K562 (cell line): ENCODE results near the gene RSPH6A. TPM values are rescaled to one million over a fixed set of nuclear protein-coding genes. Genes with fewer than 3 reads are reported as not detected.

ENCODE experiments used
- ATAC-seq: fragments of 200-7000 bp; cut with Tn5 transposase; 3 replicates; pipeline ENCODE4 v1.9.1; 2020; ENCODE audit warnings: moderate library complexity
- BruUV-seq: library from RNA; stranded (reverse); fragments of 400-500 nt; replicated peaks from 2 replicates; lab custom pipeline; 2021; lab: Mats Ljungman, UMichigan
- CTCF ChIA-PET: fragments of 300-600 bp; formaldehyde crosslinking; extraction: SDS; loops from one replicate; lab custom pipeline; 2021; ENCODE audit warnings: low intra/inter-chr PET ratio; lab: Yijun Ruan, JAX
- POLR2A ChIA-PET: fragments of 300-600, 350-650 bp; sonication (Branson Sonifier 250); formaldehyde crosslinking; extraction: SDS; loops from one replicate; lab custom pipeline; 2021; ENCODE audit warnings: antibody characterized with exemption, inconsistent platforms; lab: Yijun Ruan, JAX
- DNase-seq, 4 experiments: peaks; one replicate each; pipeline versions ENCODE4 v3.0.0 to v3.0.0-alpha.2; 2011 to 2018; ENCODE audit warnings: low spot score in 3 of 4, mixed read lengths in 3 of 4; ENCODE audit errors: extremely low read depth in 1 of 4
- FAIRE-seq: peaks from 2 replicates; lab custom pipeline; 2011; peaks lifted over from hg19 to GRCh38; lab: Jason Lieb, UNC
- H2AFZ ChIP-seq: 2 replicates; pipeline ENCODE4 v1.6.0; 2011; ENCODE audit warnings: low read depth, low read length, control low read depth, inconsistent platforms
- H3K27ac ChIP-seq: fragments of 200-600 bp; 3 replicates; pipeline ENCODE4 v1.8.0; 2011; ENCODE audit warnings: low read depth, mild to moderate bottlenecking, control low read depth, inconsistent platforms, low read length, moderate library complexity, mixed read lengths; ENCODE audit errors: extremely low read depth
- H3K27me3 ChIP-seq, 2 experiments: fragments of 300-600 bp in 1 of 2; 2 replicates in 1 of 2; 3 replicates in 1 of 2; pipeline versions ENCODE4 v1.6.0 to v1.8.0; 2011; ENCODE audit warnings: inconsistent platforms in 2 of 2, low read length in 2 of 2, mild to moderate bottlenecking in 1 of 2, mixed read lengths in 1 of 2, moderate library complexity in 1 of 2; ENCODE audit not compliant: control insufficient read depth in 2 of 2, insufficient read depth in 2 of 2
- H3K36me3 ChIP-seq: fragments of 300-600 bp; 3 replicates; pipeline ENCODE4 v1.8.0; 2011; ENCODE audit warnings: mild to moderate bottlenecking, low read length, inconsistent platforms; ENCODE audit not compliant: control insufficient read depth, insufficient read depth
- H3K4me1 ChIP-seq, 2 experiments: fragments of 200-600 bp in 1 of 2; replicated peaks in 1 of 2; 2 replicates in 1 of 2; 3 replicates in 1 of 2; pipeline versions ENCODE4 v1.5.1 to v1.8.0; 2011; ENCODE audit warnings: inconsistent platforms in 2 of 2, low read length in 2 of 2, mild to moderate bottlenecking in 1 of 2, mixed read lengths in 1 of 2, moderate library complexity in 1 of 2; ENCODE audit not compliant: control insufficient read depth in 2 of 2, insufficient read depth in 2 of 2
- H3K4me2 ChIP-seq: 2 replicates; pipeline ENCODE4 v1.6.1; 2011; ENCODE audit warnings: low read length, control low read depth, inconsistent platforms, mixed read lengths; ENCODE audit not compliant: insufficient read depth
- H3K4me3 ChIP-seq: fragments of 200-600 bp; sonication (generic), shearing (Covaris generic); 2 replicates; pipeline ENCODE4 v1.5.1; 2016; ENCODE audit warnings: control low read depth, inconsistent platforms
- H3K79me2 ChIP-seq: fragments of 200-600 bp; 3 replicates; pipeline ENCODE4 v1.8.0; 2011; ENCODE audit warnings: low read length, inconsistent platforms; ENCODE audit not compliant: control insufficient read depth, insufficient read depth
- H3K9ac ChIP-seq, 2 experiments: 2 replicates each; pipeline versions ENCODE4 v1.6.0 to v1.6.1; 2011; ENCODE audit warnings: low read depth in 2 of 2, low read length in 2 of 2, control low read depth in 1 of 2, inconsistent platforms in 1 of 2, mild to moderate bottlenecking in 1 of 2, mixed read lengths in 1 of 2; ENCODE audit not compliant: insufficient read depth in 1 of 2
- H3K9me1 ChIP-seq: one replicate; pipeline ENCODE4 v1.6.0; 2011; ENCODE audit warnings: inconsistent platforms, mild to moderate bottlenecking, low read length, moderate library complexity; ENCODE audit not compliant: control insufficient read depth, insufficient read depth
- H3K9me3 ChIP-seq: replicated peaks from 2 replicates; pipeline ENCODE4 v1.5.1; 2011; ENCODE audit warnings: low read depth, low read length, inconsistent platforms; ENCODE audit not compliant: control insufficient read depth, insufficient read depth
- H4K20me1 ChIP-seq: replicated peaks from 2 replicates; pipeline ENCODE4 v1.6.1; 2011; ENCODE audit warnings: low read length, inconsistent platforms, mixed read lengths; ENCODE audit not compliant: control insufficient read depth, insufficient read depth
- POLR2G ChIP-seq: fragments of 200-400 bp; formaldehyde crosslinking; IDR thresholded peaks from 2 replicates; pipeline ENCODE4 v1.6.1; 2017; ENCODE audit warnings: low read depth, mild to moderate bottlenecking, antibody characterized with exemption, low read length, moderate library complexity
- WGBS: fragments of 100-300 bp; shearing (Covaris generic); methylation state at CpG from one replicate; pipeline ENCODE4 v1.1.6; 2016; ENCODE audit warnings: low coverage, mixed read lengths; ENCODE audit not compliant: insufficient coverage; ENCODE audit errors: missing lambda C conversion rate; 5-methylcytosine and 5-hydroxymethylcytosine counted together
- in situ Hi-C: fragments of 300-500 bp; cut with MboI; formaldehyde crosslinking; loops from 4 replicates; pipeline ENCODE4 v1.15.0; 2018; ENCODE audit warnings: inconsistent platforms, mixed read lengths
- intact Hi-C: fragments of 100-400 bp; cut with micrococcal nuclease; formaldehyde crosslinking; loops from 2 replicates; pipeline ENCODE4 v1.14.2; 2022
- polyA plus RNA-seq, 8 experiments: library from polyadenylated mRNA; depleted of rRNA in 4 of 8; stranded (reverse) in 5 of 8; unstranded in 3 of 8; fragments of >200 nt; fragmentation: Nextera tagmentation in 2 of 8; fragmentation: Illumina TruSeq in 1 of 8; extraction: Ambion mirVana in 2 of 8; extraction: Trizol in 1 of 8; gene quantifications; 2 replicates each; pipeline versions ENCODE4 v1.2.1 to v1.2.3, GENCODE V29; 2011 to 2014; ENCODE audit warnings: inconsistent platforms in 1 of 8, missing spikeins in 1 of 8
- total RNA-seq, 7 experiments: library from RNA; depleted of rRNA in 6 of 7; stranded (reverse); fragments of >200 nt in 6 of 7; fragmentation: Illumina TruSeq in 2 of 7; extraction: Trizol in 2 of 7; gene quantifications; 2 replicates each; pipeline versions ENCODE4 v1.2.1 to v1.2.3, GENCODE V29; 2011 to 2021; ENCODE audit warnings: low replicate concordance in 1 of 7
- TF ChIP-seq, protein P1 (sequence below): sonication (generic); formaldehyde crosslinking; IDR thresholded peaks from 2 replicates; pipeline ENCODE4 v1.8.0; 2022; ENCODE audit warnings: mild to moderate bottlenecking, missing genetic modification reagents

RSPH6A gene
- total and polyA plus RNA-seq, 9 of the 15 experiments (the other 6 are each of a cell fraction or from before 2014, with no cell fraction given) = 0.03 to 0.15 (median 0.07) TPM; not detected in 5

- no peak overlapping the region for H3K4me3 ChIP-seq
- no peaks in the 10 kb centered on the region for H3K9me3 ChIP-seq
- H3K36me3 ChIP-seq = peaks cover 93% of the 10 kb centered on the region; the same call in 2 of the 3 replicates
- no TSS peak for BruUV-seq
- H3K9ac ChIP-seq = no peak overlapping the region
- ChIA-PET POLR2A (interaction anchor here (0.6 to 1.3 kb wide), 4 partner anchors 11 to 138 kb away, joined by 3 to 4 read pairs (median 3); no protein-coding TSS in a partner anchor), CTCF (no interaction called here)
- no peak overlapping the region for H3K4me2 ChIP-seq
- no peak overlapping the region for H2AFZ ChIP-seq
- in situ Hi-C loops (no loop called here), intact Hi-C loops (no loop called here)
- no peaks in the 10 kb centered on the region for H3K79me2 ChIP-seq
- H3K9me1 ChIP-seq = peaks cover 8% of the 10 kb centered on the region
- no peak for FAIRE-seq
- DNase-seq = no peak
- H3K27me3 ChIP-seq = no peaks in the 10 kb centered on the region
- no peak for ATAC-seq
- H3K4me1 ChIP-seq = peaks cover 0 to 14% of the 10 kb centered on the region in 2 experiments; a peak in 1 of 5 replicates
- H4K20me1 ChIP-seq = 0 out of 2 replicates have a peak, but pooled peaks cover 13% of the 10 kb centered on the region
- 85% methylated on average over 10 of the region's 12 CpGs for WGBS
- H3K27ac ChIP-seq = no peak overlapping the region
- peak; percentile 62 for TF ChIP-seq POLR2G
- TF ChIP-seq, protein P1, sequence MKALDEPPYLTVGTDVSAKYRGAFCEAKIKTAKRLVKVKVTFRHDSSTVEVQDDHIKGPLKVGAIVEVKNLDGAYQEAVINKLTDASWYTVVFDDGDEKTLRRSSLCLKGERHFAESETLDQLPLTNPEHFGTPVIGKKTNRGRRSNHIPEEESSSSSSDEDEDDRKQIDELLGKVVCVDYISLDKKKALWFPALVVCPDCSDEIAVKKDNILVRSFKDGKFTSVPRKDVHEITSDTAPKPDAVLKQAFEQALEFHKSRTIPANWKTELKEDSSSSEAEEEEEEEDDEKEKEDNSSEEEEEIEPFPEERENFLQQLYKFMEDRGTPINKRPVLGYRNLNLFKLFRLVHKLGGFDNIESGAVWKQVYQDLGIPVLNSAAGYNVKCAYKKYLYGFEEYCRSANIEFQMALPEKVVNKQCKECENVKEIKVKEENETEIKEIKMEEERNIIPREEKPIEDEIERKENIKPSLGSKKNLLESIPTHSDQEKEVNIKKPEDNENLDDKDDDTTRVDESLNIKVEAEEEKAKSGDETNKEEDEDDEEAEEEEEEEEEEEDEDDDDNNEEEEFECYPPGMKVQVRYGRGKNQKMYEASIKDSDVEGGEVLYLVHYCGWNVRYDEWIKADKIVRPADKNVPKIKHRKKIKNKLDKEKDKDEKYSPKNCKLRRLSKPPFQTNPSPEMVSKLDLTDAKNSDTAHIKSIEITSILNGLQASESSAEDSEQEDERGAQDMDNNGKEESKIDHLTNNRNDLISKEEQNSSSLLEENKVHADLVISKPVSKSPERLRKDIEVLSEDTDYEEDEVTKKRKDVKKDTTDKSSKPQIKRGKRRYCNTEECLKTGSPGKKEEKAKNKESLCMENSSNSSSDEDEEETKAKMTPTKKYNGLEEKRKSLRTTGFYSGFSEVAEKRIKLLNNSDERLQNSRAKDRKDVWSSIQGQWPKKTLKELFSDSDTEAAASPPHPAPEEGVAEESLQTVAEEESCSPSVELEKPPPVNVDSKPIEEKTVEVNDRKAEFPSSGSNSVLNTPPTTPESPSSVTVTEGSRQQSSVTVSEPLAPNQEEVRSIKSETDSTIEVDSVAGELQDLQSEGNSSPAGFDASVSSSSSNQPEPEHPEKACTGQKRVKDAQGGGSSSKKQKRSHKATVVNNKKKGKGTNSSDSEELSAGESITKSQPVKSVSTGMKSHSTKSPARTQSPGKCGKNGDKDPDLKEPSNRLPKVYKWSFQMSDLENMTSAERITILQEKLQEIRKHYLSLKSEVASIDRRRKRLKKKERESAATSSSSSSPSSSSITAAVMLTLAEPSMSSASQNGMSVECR (CRISPR knock-in tag) = no peak
These were observed 8.9 kb upstream of the RSPH6A start for GRCh38 chr19:45824041-45824471.
